AG04450 (cell line): ENCODE results near the gene FBXL7. TPM values are rescaled to one million over a fixed set of nuclear protein-coding genes. Genes with fewer than 3 reads are reported as not detected.

Experiments
- CTCF ChIA-PET: fragments of 300-600, 350-600 bp; formaldehyde crosslinking; extraction: SDS; loops from one replicate; lab custom pipeline; 2022; ENCODE audit warnings: antibody characterized with exemption, inconsistent platforms; lab: Charles Lee
- POLR2A ChIA-PET: fragments of 350-600 bp; formaldehyde crosslinking; extraction: SDS; loops from one replicate; lab custom pipeline; 2021; ENCODE audit warnings: antibody characterized with exemption, inconsistent platforms; lab: Yijun Ruan, JAX
- DNase-seq: peaks from one replicate; pipeline ENCODE4 v3.0.0-alpha.2; 2011; ENCODE audit warnings: low read depth, low spot score
- H3K27ac ChIP-seq: one replicate; pipeline ENCODE4 v1.5.1; 2012; ENCODE audit warnings: low read depth, low read length, control low read depth
- H3K27me3 ChIP-seq: one replicate; pipeline ENCODE4 v1.6.0; 2012; ENCODE audit warnings: low read length; ENCODE audit not compliant: control insufficient read depth, insufficient read depth
- H3K4me3 ChIP-seq: 2 replicates; pipeline ENCODE4 v1.5.1; 2011; ENCODE audit warnings: mild to moderate bottlenecking, low read depth, low read length, control low read depth
- H3K9me3 ChIP-seq: 2 replicates; pipeline ENCODE4 v1.5.1; 2012; ENCODE audit warnings: low read length; ENCODE audit not compliant: control insufficient read depth, insufficient read depth
- polyA plus RNA-seq: library from polyadenylated mRNA; depleted of rRNA; stranded (reverse); fragments of >200 nt; gene quantifications from 2 replicates; pipeline ENCODE4 v1.2.3, GENCODE V29; 2011
- TF ChIP-seq, protein P1 (sequence below): IDR thresholded peaks from 2 replicates; pipeline ENCODE4 v1.5.1; 2011; ENCODE audit warnings: low read depth, low read length, control low read depth, inconsistent platforms

The FBXL7 gene
- polyA plus RNA-seq, 1 experiment, result 10.4 TPM

DNA sequence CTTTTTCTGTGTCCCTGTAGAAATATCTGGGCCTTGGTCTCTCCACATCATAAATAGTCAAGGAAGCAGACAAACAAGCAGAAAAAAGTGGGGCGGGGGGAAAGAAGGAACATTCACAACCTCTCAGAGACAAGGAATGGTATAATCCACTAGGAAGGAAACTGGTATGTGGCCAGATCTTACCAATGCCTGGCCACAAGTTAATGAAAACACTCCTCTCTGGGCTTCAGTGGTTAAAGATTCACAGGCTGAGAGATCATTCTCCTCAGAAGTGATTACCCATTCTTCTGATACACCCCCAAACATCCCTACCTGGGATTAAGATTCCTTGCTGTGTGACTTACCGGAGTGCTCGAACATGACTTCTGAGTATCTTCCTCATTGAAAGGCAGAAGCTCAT, 389.0 kb downstream of the FBXL7 start:
- DNase-seq, result no peak
- TF ChIP-seq, protein P1, sequence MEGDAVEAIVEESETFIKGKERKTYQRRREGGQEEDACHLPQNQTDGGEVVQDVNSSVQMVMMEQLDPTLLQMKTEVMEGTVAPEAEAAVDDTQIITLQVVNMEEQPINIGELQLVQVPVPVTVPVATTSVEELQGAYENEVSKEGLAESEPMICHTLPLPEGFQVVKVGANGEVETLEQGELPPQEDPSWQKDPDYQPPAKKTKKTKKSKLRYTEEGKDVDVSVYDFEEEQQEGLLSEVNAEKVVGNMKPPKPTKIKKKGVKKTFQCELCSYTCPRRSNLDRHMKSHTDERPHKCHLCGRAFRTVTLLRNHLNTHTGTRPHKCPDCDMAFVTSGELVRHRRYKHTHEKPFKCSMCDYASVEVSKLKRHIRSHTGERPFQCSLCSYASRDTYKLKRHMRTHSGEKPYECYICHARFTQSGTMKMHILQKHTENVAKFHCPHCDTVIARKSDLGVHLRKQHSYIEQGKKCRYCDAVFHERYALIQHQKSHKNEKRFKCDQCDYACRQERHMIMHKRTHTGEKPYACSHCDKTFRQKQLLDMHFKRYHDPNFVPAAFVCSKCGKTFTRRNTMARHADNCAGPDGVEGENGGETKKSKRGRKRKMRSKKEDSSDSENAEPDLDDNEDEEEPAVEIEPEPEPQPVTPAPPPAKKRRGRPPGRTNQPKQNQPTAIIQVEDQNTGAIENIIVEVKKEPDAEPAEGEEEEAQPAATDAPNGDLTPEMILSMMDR, result no peak
- H3K27ac ChIP-seq, result no peak overlapping the region
- H3K9me3 ChIP-seq, result no peaks in the 10 kb centered on the region
- no peak overlapping the region for H3K4me3 ChIP-seq
- ChIA-PET POLR2A (no interaction called here), CTCF (interaction anchor here (1.2 kb wide), 1 partner anchor 9 kb away, joined by 3 read pairs; no protein-coding TSS in a partner anchor)
- H3K27me3 ChIP-seq, result no peaks in the 10 kb centered on the region

DNA sequence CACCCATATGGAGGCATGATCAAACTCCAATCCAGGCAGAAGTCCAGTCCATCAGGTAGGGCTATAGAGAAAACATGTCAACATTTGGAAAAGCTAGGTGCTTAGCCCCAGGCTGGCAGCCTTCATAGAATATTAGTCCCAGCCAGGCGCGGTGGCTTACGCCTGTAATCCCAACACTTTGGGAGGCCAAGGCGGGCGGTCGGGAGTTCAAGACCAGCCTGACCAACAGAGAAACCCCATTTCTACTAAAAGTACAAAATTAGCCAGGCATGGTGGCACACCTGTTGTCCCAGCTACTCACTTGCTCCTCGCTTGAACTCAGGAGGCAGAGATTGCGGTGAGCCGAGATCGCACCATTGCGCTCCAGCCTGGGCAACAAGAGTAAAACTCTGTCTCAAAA, 393.9 kb downstream of the FBXL7 start:
- Histone ChIP-seq H3K27ac (no peak overlapping the region), H3K27me3 (no peaks in the 10 kb centered on the region), H3K9me3 (no peaks in the 10 kb centered on the region), H3K4me3 (no peak overlapping the region)
- ChIA-PET POLR2A (no interaction called here), CTCF (no interaction called here)
- no peak for DNase-seq
- TF ChIP-seq, protein P1, result no peak

GRCh38 chr5:15897656-15898055, 397.7 kb downstream of the FBXL7 start:
- Histone ChIP-seq H3K27me3 (no peaks in the 10 kb centered on the region), H3K9me3 (no peaks in the 10 kb centered on the region), H3K27ac (no peak overlapping the region), H3K4me3 (no peak overlapping the region)
- ChIA-PET POLR2A (no interaction called here), CTCF (interaction anchor here (1.0 kb wide), 1 partner anchor 33 kb away, joined by 3 read pairs; no protein-coding TSS in a partner anchor)
- TF ChIP-seq, protein P1, result no peak
- peak; percentile 20 for DNase-seq

DNA sequence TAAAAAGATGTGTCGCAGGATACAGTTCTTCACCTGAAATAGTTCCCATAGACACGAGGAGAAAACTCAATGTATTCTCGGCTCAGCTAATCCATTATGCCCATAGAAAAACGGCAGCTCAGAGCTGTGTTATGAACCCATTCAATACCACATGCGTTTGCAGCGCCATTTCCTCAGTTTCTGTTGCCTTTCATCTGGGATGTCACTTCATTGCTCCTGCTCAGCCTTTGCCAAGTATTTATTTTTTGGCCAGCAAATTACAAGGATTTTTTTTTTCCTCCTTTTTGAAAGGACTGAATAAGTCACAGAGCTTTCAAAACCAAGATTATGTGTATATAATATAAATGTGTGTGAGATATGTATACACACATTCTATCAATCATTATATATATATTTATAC, 398.7 kb downstream of the FBXL7 start:
- TF ChIP-seq, protein P1, result no peak
- ChIA-PET CTCF (no interaction called here), POLR2A (no interaction called here)

DNA sequence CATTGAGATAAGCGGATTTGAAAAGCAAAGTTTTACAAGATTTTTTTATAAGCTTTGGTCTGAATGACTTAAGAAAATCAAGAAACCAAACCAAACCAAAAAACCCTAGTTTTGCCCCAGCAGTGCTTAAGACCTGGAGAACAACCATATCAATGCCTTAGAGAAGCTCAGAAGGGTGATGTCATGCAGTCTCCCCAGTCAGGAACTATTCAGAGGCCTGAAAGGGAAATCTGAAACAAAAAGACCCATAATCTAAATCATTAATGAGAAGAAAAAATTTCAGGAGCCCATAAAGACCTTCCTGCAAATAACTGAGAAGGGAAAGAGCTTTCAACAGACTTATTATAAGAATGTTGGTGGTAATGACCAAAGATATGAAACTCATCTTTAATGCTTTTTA, 399.5 kb downstream of the FBXL7 start:
- DNase-seq, result no peak

More for the DNA sequence above, 398.7 kb downstream of the FBXL7 start:
- H3K27ac ChIP-seq, result no peak overlapping the region
- no peaks in the 10 kb centered on the region for H3K27me3 ChIP-seq
- no peak for DNase-seq
- no peaks in the 10 kb centered on the region for H3K9me3 ChIP-seq
- no peak overlapping the region for H3K4me3 ChIP-seq

More for the DNA sequence above, 399.5 kb downstream of the FBXL7 start:
- TF ChIP-seq, protein P1, result no peak
- Histone ChIP-seq H3K4me3 (no peak overlapping the region), H3K27me3 (no peaks in the 10 kb centered on the region), H3K9me3 (no peaks in the 10 kb centered on the region), H3K27ac (no peak overlapping the region)
- POLR2A ChIA-PET, result interaction anchor here (0.6 kb wide), 1 partner anchor 185 kb away, joined by 4 read pairs; no protein-coding TSS in a partner anchor
- CTCF ChIA-PET, result interaction anchor here (0.9 kb wide), 1 partner anchor 94 kb away, joined by 5 read pairs; no protein-coding TSS in a partner anchor
